Femur (tissue), 1 donor: ENCODE data around the gene KCNG1.

ENCODE experiments used
- DNase-seq: peaks from one replicate; pipeline ENCODE4 v3.0.0-alpha.2; 2017

KCNG1 gene

GRCh38 chr20:51034988-51035656 is 12.2 kb upstream of the KCNG1 start:
- DNase-seq: no peak

GRCh38 chr20:51034476-51034875 is 11.6 kb upstream of the KCNG1 start:
- DNase-seq: no peak

GRCh38 chr20:51029963-51030920 is 7.3 kb upstream of the KCNG1 start:
- DNase-seq: peak; percentile 64

GRCh38 chr20:51029556-51029955 is 6.6 kb upstream of the KCNG1 start:
- DNase-seq: no peak

- no peak for DNase-seq
Observed at GRCh38 chr20:51028616-51029212, 5.8 kb upstream of the KCNG1 start.

- DNase-seq: no peak
Observed at GRCh38 chr20:51027035-51027795, 4.3 kb upstream of the KCNG1 start.

GRCh38 chr20:51026269-51026668 is 3.4 kb upstream of the KCNG1 start:
- DNase-seq: no peak

GRCh38 chr20:51024761-51025160 is 1.9 kb upstream of the KCNG1 start:
- no peak for DNase-seq

GRCh38 chr20:51023617-51024155 is 779 bp upstream of the KCNG1 start:
- no peak for DNase-seq

- DNase-seq: no peak
Observed at GRCh38 chr20:51022227-51022802, 592 bp downstream of the KCNG1 start.

GRCh38 chr20:51021067-51022025 is 1.6 kb downstream of the KCNG1 start:
- DNase-seq: no peak

- DNase-seq: no peak
Observed at GRCh38 chr20:51020657-51021056, 2.2 kb downstream of the KCNG1 start.

- no peak for DNase-seq
Observed at GRCh38 chr20:51019656-51020592, 3.0 kb downstream of the KCNG1 start.

GRCh38 chr20:51017251-51017650 is 5.7 kb downstream of the KCNG1 start:
- DNase-seq: no peak

GRCh38 chr20:51016521-51016920 is 6.4 kb downstream of the KCNG1 start:
- no peak for DNase-seq

- peak; percentile 45 for DNase-seq
Observed at GRCh38 chr20:51014797-51015722, 7.8 kb downstream of the KCNG1 start.

- no peak for DNase-seq
Observed at GRCh38 chr20:51013577-51014330, 9.2 kb downstream of the KCNG1 start.

GRCh38 chr20:51012357-51012756 is 10.6 kb downstream of the KCNG1 start:
- DNase-seq: no peak
